ENCODE data around the gene FAM151B. TPM values are rescaled to one million over a fixed set of nuclear protein-coding genes. Genes with fewer than 3 reads are reported as not detected.
A peak's percentile ranks its signal among the peaks of the same experiment; 100 is the strongest.
"Not testable (repeated sequence)": the region's sequence is repeated elsewhere in the genome, so short reads cannot be mapped to it uniquely, and the experiment has no call there.

Gene FAM151B
- total RNA-seq, 2 experiments from 2014 or later: 0.25 TPM; not detected in 1

- DNase-seq (no peak), ATAC-seq (no peak)
- Mint-ChIP-seq H3K36me3 (ENCODE audit: low read depth) (peaks cover 7% of the 10 kb centered on the region), H3K4me3 (no peak overlapping the region), H3K4me1 (ENCODE audit: low read depth) (peaks cover 12% of the 10 kb centered on the region), H3K27ac (no peak overlapping the region), H3K9me3 (peaks cover 15% of the 10 kb centered on the region), H3K27me3 (peaks cover 12% of the 10 kb centered on the region)
- intact Hi-C loops (cut with micrococcal nuclease): loop anchor here (10.0 kb wide), 1 partner anchor 191 kb away; no protein-coding TSS in a partner anchor
- TF ChIP-seq CTCF (IDR thresholded peaks at IDR 0.05): no peak
- ChIA-PET POLR2A (no interaction called here), CTCF (interaction anchor here (0.7 to 1.1 kb wide), 2 partner anchors 24 to 188 kb away, joined by 3 to 4 read pairs; no protein-coding TSS in a partner anchor)
These were observed 4.2 kb upstream of the FAM151B start for GRCh38 chr5:80483636-80484232.

DNA sequence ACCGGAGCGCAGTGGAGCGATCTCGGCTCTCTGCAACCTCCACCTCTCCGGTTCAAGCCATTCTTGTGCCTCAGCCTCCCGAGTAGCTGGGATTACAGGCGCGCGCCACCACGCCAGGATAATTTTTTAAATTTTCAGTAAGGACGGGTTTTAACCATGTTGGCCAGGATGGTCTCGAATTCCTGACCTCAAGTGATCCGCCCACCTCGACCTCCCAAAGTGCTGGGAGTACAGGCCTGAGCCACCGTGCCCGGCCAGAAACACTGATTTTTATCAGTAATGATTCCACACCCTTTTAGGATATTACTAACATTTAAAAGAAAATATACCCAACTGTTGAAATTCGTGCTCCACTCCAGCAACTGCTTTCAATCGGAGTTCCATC lies 464 bp upstream of the FAM151B start:
- CTCF ChIA-PET: interaction anchor here (1.4 kb wide), 1 partner anchor 185 kb away, joined by 5 read pairs; no protein-coding TSS in a partner anchor
- Mint-ChIP-seq H3K4me3 (peak overlapping the region; percentile 71), H3K27ac (no peak overlapping the region), H3K36me3 (ENCODE audit: low read depth) (no peaks in the 10 kb centered on the region), H3K4me1 (ENCODE audit: low read depth) (peaks cover 10% of the 10 kb centered on the region), H3K9me3 (peaks cover 9% of the 10 kb centered on the region), H3K27me3 (peaks cover 22% of the 10 kb centered on the region)
- TF ChIP-seq CTCF (IDR thresholded peaks at IDR 0.05): no peak
- no peak for DNase-seq
- POLR2A ChIA-PET: interaction anchor here (0.9 kb wide), 1 partner anchor 80 kb away, joined by 3 read pairs; no protein-coding TSS in a partner anchor
- no peak for ATAC-seq
- intact Hi-C loops (cut with micrococcal nuclease): loop anchor here (10.0 kb wide), 1 partner anchor 187 kb away; no protein-coding TSS in a partner anchor

GRCh38 chr5:80491296-80491695 lies 3.4 kb downstream of the FAM151B start:
- no peak overlapping the region for H3K4me3 Mint-ChIP-seq
- POLR2A ChIA-PET: no interaction called here
- intact Hi-C loops (cut with micrococcal nuclease): no loop called here
- DNase-seq (no peak), ATAC-seq (no peak)
- H3K4me1 Mint-ChIP-seq (ENCODE audit: low read depth): peaks cover 10% of the 10 kb centered on the region
- H3K36me3 Mint-ChIP-seq (ENCODE audit: low read depth): no peaks in the 10 kb centered on the region
- no peak for TF ChIP-seq CTCF (IDR thresholded peaks at IDR 0.05)
- no peak overlapping the region for H3K27ac Mint-ChIP-seq
- H3K9me3 Mint-ChIP-seq: no peaks in the 10 kb centered on the region
- peaks cover 20% of the 10 kb centered on the region for H3K27me3 Mint-ChIP-seq
- CTCF ChIA-PET: interaction anchor here (1.9 kb wide), 1 partner anchor 10 kb away, joined by 7 read pairs; no protein-coding TSS in a partner anchor

GRCh38 chr5:80492741-80493140 lies 4.8 kb downstream of the FAM151B start:
- intact Hi-C loops (cut with micrococcal nuclease): no loop called here
- H3K36me3 Mint-ChIP-seq (ENCODE audit: low read depth): no peaks in the 10 kb centered on the region
- H3K27me3 Mint-ChIP-seq: peaks cover 12% of the 10 kb centered on the region
- ATAC-seq (no peak), DNase-seq (no peak)
- no peak overlapping the region for H3K27ac Mint-ChIP-seq
- no peaks in the 10 kb centered on the region for H3K9me3 Mint-ChIP-seq
- TF ChIP-seq CTCF (IDR thresholded peaks at IDR 0.05): no peak
- no peak overlapping the region for H3K4me3 Mint-ChIP-seq
- ChIA-PET POLR2A (interaction anchor here (0.6 kb wide), 1 partner anchor 1584 kb away, joined by 3 read pairs; no protein-coding TSS in a partner anchor), CTCF (interaction anchor here (2.7 kb wide), 1 partner anchor 11 kb away, joined by 16 read pairs; no protein-coding TSS in a partner anchor)
- H3K4me1 Mint-ChIP-seq (ENCODE audit: low read depth): peaks cover 5% of the 10 kb centered on the region

GRCh38 chr5:80493443-80493842 lies 5.5 kb downstream of the FAM151B start:
- H3K36me3 Mint-ChIP-seq (ENCODE audit: low read depth); H3K9me3 Mint-ChIP-seq; POLR2A ChIA-PET; H3K27ac Mint-ChIP-seq; H3K4me3 Mint-ChIP-seq; ATAC-seq; DNase-seq; intact Hi-C loops (cut with micrococcal nuclease); H3K27me3 Mint-ChIP-seq; H3K4me1 Mint-ChIP-seq (ENCODE audit: low read depth): not testable (repeated sequence)
- CTCF ChIA-PET: interaction anchor here (2.7 kb wide), 1 partner anchor 12 kb away, joined by 16 read pairs; no protein-coding TSS in a partner anchor

Data from activated CD8-positive, alpha-beta T cell treated with anti-CD3 and anti-CD28 coated beads for 36 hours (primary cell).